HG03045 (cell line): ENCODE data around the gene INVS.
"Not testable (repeated sequence)": the region's sequence is repeated elsewhere in the genome, so short reads cannot be mapped to it uniquely, and the experiment has no call there.

Source experiments
- ATAC-seq: cut with Tn5 transposase; IDR thresholded peaks from one replicate; pipeline ENCODE4 v1.9.1; 2021; ENCODE audit warnings: mild to moderate bottlenecking, moderate library complexity; ENCODE audit not compliant: unreplicated experiment

INVS gene

GRCh38 chr9:100098887-100099721 lies at the start of gene INVS, which contains the start of gene ERP44:
Gene INVS (plus strand): TSS chr9:100099243. CDS start chr9:100104522, 5,279 bp downstream.
Gene ERP44 (minus strand): TSS chr9:100099000. CDS start chr9:100098840, 160 bp downstream.
- ATAC-seq = peak; percentile 99

- no peak for ATAC-seq
These were observed 49.5 kb upstream of the INVS start for GRCh38 chr9:100049551-100049950.

- ATAC-seq = no peak
These were observed 46.7 kb upstream of the INVS start for GRCh38 chr9:100052375-100052774.

GRCh38 chr9:100056561-100056960 lies 42.5 kb upstream of the INVS start:
- ATAC-seq = no peak

- no peak for ATAC-seq
These were observed 41.4 kb upstream of the INVS start for GRCh38 chr9:100057624-100058023.

GRCh38 chr9:100058699-100059579 lies 40.1 kb upstream of the INVS start:
- peak; percentile 79 for ATAC-seq

GRCh38 chr9:100062683-100063082 lies 36.4 kb upstream of the INVS start:
- ATAC-seq = not testable (repeated sequence)

- no peak for ATAC-seq
These were observed 35.9 kb upstream of the INVS start for GRCh38 chr9:100063185-100063584.

GRCh38 chr9:100064872-100065581 lies 34.0 kb upstream of the INVS start:
- ATAC-seq = no peak

- no peak for ATAC-seq
These were observed 32.5 kb upstream of the INVS start for GRCh38 chr9:100066539-100066938.

- ATAC-seq = not testable (repeated sequence)
These were observed 31.1 kb upstream of the INVS start for GRCh38 chr9:100067990-100068389.

GRCh38 chr9:100069068-100069467 lies 30.0 kb upstream of the INVS start:
- not testable (repeated sequence) for ATAC-seq

- ATAC-seq = no peak
These were observed 28.7 kb upstream of the INVS start for GRCh38 chr9:100070104-100071041.

- no peak for ATAC-seq
These were observed 27.8 kb upstream of the INVS start for GRCh38 chr9:100071271-100071670.

GRCh38 chr9:100072805-100073204 lies 26.2 kb upstream of the INVS start:
- ATAC-seq = no peak

- no peak for ATAC-seq
These were observed 24.9 kb upstream of the INVS start for GRCh38 chr9:100074093-100074492.

- no peak for ATAC-seq
These were observed 24.1 kb upstream of the INVS start for GRCh38 chr9:100074989-100075388.

- ATAC-seq = not testable (repeated sequence)
These were observed 22.8 kb upstream of the INVS start for GRCh38 chr9:100076256-100076655.

GRCh38 chr9:100082782-100083181 lies 16.3 kb upstream of the INVS start:
- no peak for ATAC-seq
